Tibial artery (tissue), 4 donors: Measurements from ENCODE around the gene FIGLA.

ENCODE experiments used
- DNase-seq, 2 donors: peaks; one replicate each; pipeline ENCODE4 v3.0.0-alpha.2; 2019
- H3K27ac ChIP-seq, 2 donors: fragments of 200-600 bp; sonication (generic) in 1 of 2; 1 replicate in 1 of 2; 2 replicates in 1 of 2; pipeline ENCODE4 v1.5.1; 2018 to 2019; ENCODE audit warnings: mild to moderate bottlenecking in 1 of 2
- H3K27me3 ChIP-seq, 2 donors: fragments of 200-600 bp; sonication (generic) in 1 of 2; one replicate each; pipeline versions ENCODE4 v1.5.1 to v1.6.0; 2016 to 2019
- H3K36me3 ChIP-seq, 3 donors: fragments of 200-600 bp; sonication (generic) in 2 of 3; one replicate each; pipeline ENCODE4 v1.5.1; 2016 to 2019; ENCODE audit warnings: mild to moderate bottlenecking in 2 of 3
- H3K4me1 ChIP-seq, 4 donors: fragments of 200-600 bp; sonication (generic) in 2 of 4; 1 replicate in 3 of 4; 2 replicates in 1 of 4; pipeline ENCODE4 v1.5.1; 2016 to 2019
- H3K4me3 ChIP-seq, 2 donors: fragments of 200-600 bp; sonication (generic) in 1 of 2; 1 replicate in 1 of 2; 2 replicates in 1 of 2; pipeline ENCODE4 v1.5.1; 2018 to 2019; ENCODE audit warnings: mild to moderate bottlenecking in 2 of 2
- H3K9me3 ChIP-seq, 3 donors: fragments of 200-600 bp; sonication (generic) in 1 of 3; one replicate each; pipeline ENCODE4 v1.5.1; 2016 to 2019
- CTCF ChIP-seq, 2 experiments: fragments of 200-600 bp in 1 of 2; fragments of 450-650 bp in 1 of 2; IDR thresholded peaks; one replicate each; pipeline ENCODE4 v1.5.1; 2017 to 2019; ENCODE audit warnings: antibody characterized with exemption in 2 of 2, mild to moderate bottlenecking in 1 of 2, moderate library complexity in 1 of 2
- intact Hi-C: fragments of 100-400 bp; cut with DNase I; formaldehyde crosslinking; loops from one replicate; pipeline ENCODE4 v1.15.0; 2023; ENCODE audit warnings: low total_unique reads

FIGLA gene

DNA sequence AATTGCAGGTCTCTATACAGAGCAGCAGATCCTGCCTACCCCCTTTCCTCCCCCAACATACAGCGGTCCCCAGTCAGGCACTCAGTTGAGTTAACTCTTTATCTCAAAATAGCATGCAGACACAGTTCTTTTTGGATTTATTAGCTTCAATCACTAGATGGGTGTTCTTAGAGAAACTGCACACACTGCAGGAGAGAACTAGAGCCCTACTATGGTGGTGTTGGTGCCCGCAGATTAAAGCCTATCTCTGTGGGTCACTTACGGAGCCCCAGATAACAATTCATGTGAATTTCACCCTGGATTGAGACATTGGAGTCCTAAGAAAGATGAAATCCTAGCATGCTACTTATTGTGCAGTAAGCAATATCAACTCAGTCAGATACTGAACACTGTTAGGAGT, 34.3 kb downstream of the FIGLA start:
- intact Hi-C loops, result no loop called here
- H3K4me3 ChIP-seq, result no peak overlapping the region
- peaks cover 0 to 16% of the 10 kb centered on the region in 2 donors for H3K27me3 ChIP-seq
- no peaks in the 10 kb centered on the region for H3K4me1 ChIP-seq
- no peaks in the 10 kb centered on the region for H3K9me3 ChIP-seq
- no peak for DNase-seq
- TF ChIP-seq CTCF (IDR thresholded peaks at IDR 0.05), result no peak
- H3K36me3 ChIP-seq, result no peaks in the 10 kb centered on the region
- H3K27ac ChIP-seq, result no peak overlapping the region

DNA sequence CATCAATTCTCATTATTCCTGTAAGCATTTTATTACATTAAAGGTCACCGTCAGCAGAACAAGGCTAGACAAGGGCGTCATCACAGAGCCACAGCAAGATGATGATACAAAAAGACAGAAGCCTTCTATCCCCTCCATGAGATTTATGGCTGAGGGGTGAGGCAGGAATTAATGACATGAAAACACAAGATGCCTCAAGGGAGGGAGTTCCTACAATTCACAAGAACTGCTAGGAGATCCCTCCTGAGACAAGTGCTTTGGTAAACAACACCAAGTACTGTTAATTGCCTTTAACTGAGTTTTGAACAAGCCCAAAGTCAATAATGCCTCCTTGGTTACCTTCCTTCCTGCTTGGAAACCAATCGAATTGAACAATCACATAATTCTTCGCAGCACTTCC, 36.5 kb downstream of the FIGLA start:
- Histone ChIP-seq H3K4me3 (no peak overlapping the region), H3K9me3 (no peaks in the 10 kb centered on the region), H3K36me3 (no peaks in the 10 kb centered on the region), H3K27me3 (peaks cover 0 to 16% of the 10 kb centered on the region in 2 donors), H3K4me1 (no peaks in the 10 kb centered on the region), H3K27ac (no peak overlapping the region)
- TF ChIP-seq CTCF (IDR thresholded peaks at IDR 0.05), result no peak
- intact Hi-C loops, result no loop called here
- DNase-seq, result no peak

DNA sequence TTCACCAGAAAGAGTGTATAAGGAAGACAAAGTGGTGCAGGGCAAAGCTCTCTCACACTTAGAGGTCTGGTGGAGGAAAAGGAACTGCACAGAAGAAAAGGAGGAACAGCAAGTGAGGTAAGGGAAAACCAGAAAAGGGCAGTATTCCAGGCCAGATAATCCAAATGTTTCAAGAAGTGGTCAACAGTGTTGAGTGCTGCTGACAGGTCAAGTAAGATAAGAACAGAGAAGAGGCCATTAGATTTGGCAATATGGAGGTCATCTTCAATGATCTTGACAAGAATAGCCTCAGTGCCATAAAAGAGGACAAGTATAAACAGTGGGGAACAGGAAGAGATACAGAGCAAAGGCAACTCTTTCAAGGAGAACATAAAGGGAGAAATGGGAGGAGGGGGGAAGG, 37.4 kb downstream of the FIGLA start:
- no peaks in the 10 kb centered on the region for H3K9me3 ChIP-seq
- H3K27me3 ChIP-seq, result peaks cover 0 to 16% of the 10 kb centered on the region in 2 donors
- TF ChIP-seq CTCF (IDR thresholded peaks at IDR 0.05), result no peak
- H3K36me3 ChIP-seq, result no peaks in the 10 kb centered on the region
- no peak overlapping the region for H3K4me3 ChIP-seq
- intact Hi-C loops, result no loop called here
- DNase-seq, result no peak
- H3K27ac ChIP-seq, result no peak overlapping the region
- no peaks in the 10 kb centered on the region for H3K4me1 ChIP-seq

GRCh38 chr2:70752396-70752795, 38.0 kb downstream of the FIGLA start:
- no peak for DNase-seq
- Histone ChIP-seq H3K4me1 (no peaks in the 10 kb centered on the region), H3K27me3 (peaks cover 0 to 14% of the 10 kb centered on the region in 2 donors), H3K27ac (no peak overlapping the region), H3K36me3 (no peaks in the 10 kb centered on the region), H3K4me3 (no peak overlapping the region), H3K9me3 (no peaks in the 10 kb centered on the region)
- TF ChIP-seq CTCF (IDR thresholded peaks at IDR 0.05), result no peak
- intact Hi-C loops, result no loop called here

DNA sequence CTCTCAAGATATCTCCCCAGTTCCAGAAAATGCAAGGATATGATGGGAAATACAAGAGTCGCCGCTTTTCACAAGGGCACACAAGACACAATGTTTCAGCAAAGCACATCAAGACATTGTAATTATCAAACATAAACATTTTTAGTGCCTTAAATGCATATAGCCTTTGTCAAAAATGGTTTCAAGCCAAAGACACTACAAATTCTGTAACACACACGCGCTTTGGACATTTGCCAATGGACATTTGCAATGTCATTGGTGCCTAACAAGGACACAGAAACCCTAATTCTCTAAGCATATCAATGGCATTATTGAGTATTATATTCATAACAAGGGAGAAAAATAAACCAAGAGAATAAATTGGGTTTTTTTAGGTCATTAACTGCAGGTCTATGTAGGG, 38.6 kb downstream of the FIGLA start:
- H3K4me1 ChIP-seq, result no peaks in the 10 kb centered on the region
- TF ChIP-seq CTCF (IDR thresholded peaks at IDR 0.05), result no peak
- H3K27me3 ChIP-seq, result peaks cover 0 to 13% of the 10 kb centered on the region in 2 donors
- no peaks in the 10 kb centered on the region for H3K9me3 ChIP-seq
- DNase-seq, result no peak
- no peak overlapping the region for H3K4me3 ChIP-seq
- H3K36me3 ChIP-seq, result no peaks in the 10 kb centered on the region
- no peak overlapping the region for H3K27ac ChIP-seq
- intact Hi-C loops, result no loop called here

GRCh38 chr2:70750320-70750719, 40.1 kb downstream of the FIGLA start:
- H3K4me1 ChIP-seq, result no peaks in the 10 kb centered on the region
- H3K27ac ChIP-seq, result no peak overlapping the region
- no peaks in the 10 kb centered on the region for H3K36me3 ChIP-seq
- intact Hi-C loops, result no loop called here
- no peak for DNase-seq
- no peaks in the 10 kb centered on the region for H3K9me3 ChIP-seq
- H3K27me3 ChIP-seq, result peaks cover 0 to 7% of the 10 kb centered on the region in 2 donors
- TF ChIP-seq CTCF (IDR thresholded peaks at IDR 0.05), result no peak
- no peak overlapping the region for H3K4me3 ChIP-seq
